GM19099 (cell line): ENCODE measurements around the gene ZFP2.

Source experiments
- POLR2A ChIP-seq: IDR thresholded peaks from 3 replicates; pipeline ENCODE4 v1.6.1; 2011; ENCODE audit warnings: low read depth; ENCODE audit not compliant: insufficient read length; ENCODE audit errors: extremely low read depth

ZFP2 gene

GRCh38 chr5:178940569-178941360, 45.1 kb downstream of the ZFP2 start, which contains the start of gene ZNF454:
Gene ZNF454 (plus strand): TSS chr5:178941198. CDS start chr5:178942792, 1,594 bp downstream.
- no peak for TF ChIP-seq POLR2A

GRCh38 chr5:178941361-178941760, 45.6 kb downstream of the ZFP2 start:
- TF ChIP-seq POLR2A = no peak

- TF ChIP-seq POLR2A = no peak
These were observed 69.8 kb downstream of the ZFP2 start for GRCh38 chr5:178965465-178966055.

GRCh38 chr5:178981381-178981780, 85.7 kb downstream of the ZFP2 start:
- no peak for TF ChIP-seq POLR2A
